AG04449 (cell line): ENCODE data around the gene PPARD.
"Not testable (repeated sequence)": the region's sequence is repeated elsewhere in the genome, so short reads cannot be mapped to it uniquely, and the experiment has no call there.

ENCODE experiments used
- CTCF ChIA-PET: fragments of 350-600 bp; formaldehyde crosslinking; extraction: SDS; loops from one replicate; lab custom pipeline; 2021; ENCODE audit warnings: antibody characterized with exemption; lab: Yijun Ruan, JAX
- POLR2A ChIA-PET: fragments of 400-600, 350-600 bp; formaldehyde crosslinking; extraction: SDS; loops from one replicate; lab custom pipeline; 2020; ENCODE audit warnings: antibody characterized with exemption, inconsistent platforms; lab: Yijun Ruan, JAX
- DNase-seq: peaks from one replicate; pipeline ENCODE4 v3.0.0-alpha.2; 2010; ENCODE audit warnings: low read depth, low spot score
- H3K4me3 ChIP-seq: 2 replicates; pipeline ENCODE4 v1.5.1; 2011; ENCODE audit warnings: low read depth, mild to moderate bottlenecking, control low read depth, low read length
- TF ChIP-seq, protein P1 (sequence below): IDR thresholded peaks from one replicate; pipeline ENCODE4 v1.5.1; 2011; ENCODE audit warnings: mild to moderate bottlenecking, moderate library complexity, low read length, control low read depth, inconsistent platforms; ENCODE audit not compliant: insufficient read depth; ENCODE audit errors: missing control alignments

Gene PPARD

DNA sequence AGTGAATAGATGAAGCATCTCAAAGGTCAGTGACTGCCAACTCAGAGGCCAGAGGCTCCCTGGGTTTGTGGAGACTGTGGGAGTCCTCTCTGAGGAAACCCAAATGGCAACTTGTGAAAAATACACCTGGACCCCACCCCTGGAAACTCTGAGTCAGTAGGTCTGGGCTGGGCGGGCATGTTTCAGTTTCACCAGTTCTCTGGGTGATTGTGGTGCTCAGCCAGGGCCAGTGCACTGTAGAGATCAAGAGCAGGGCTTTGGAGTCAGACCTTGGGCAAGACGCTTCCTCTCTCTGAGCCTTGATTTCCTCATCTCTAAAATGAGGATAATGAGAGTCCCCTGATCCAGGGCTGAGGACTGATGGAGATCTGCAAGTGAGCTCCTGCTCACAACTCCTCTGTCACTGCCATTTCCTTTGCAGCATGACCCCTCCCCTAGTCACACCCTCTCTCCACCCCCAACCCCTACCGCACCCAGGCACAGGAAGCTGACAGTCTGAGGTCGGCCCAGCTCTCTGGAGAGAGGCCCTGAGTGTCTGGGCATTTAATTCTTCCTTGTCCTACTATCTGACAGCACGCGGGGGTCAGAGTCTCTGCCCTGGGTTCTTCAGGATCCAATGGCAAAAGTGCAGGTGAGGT, 39.6 kb upstream of the PPARD start:
- CTCF ChIA-PET = interaction anchor here (1.1 to 1.3 kb wide), 3 partner anchors 7 to 147 kb away, joined by 4 to 5 read pairs (median 4); no protein-coding TSS in a partner anchor

DNA sequence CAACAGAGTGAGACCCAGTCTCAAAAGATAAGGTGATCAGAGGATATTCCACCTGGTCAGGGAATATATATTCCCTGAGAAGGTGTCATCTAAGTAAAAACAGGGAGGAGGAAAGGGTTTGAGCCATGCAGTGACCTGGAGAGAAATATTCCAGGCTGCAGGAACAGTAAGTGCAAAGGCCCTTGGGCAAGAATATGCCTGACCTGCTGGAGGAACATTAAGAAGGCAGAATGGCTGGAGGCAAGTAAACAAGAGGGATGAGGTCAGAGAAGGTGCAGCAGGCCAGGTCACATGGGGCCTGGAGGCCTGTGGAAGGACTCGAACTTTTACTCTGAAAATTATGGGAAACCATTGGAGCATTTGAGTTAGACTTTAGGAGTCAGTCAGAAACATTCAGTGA, 38.1 kb upstream of the PPARD start:
- TF ChIP-seq, protein P1, sequence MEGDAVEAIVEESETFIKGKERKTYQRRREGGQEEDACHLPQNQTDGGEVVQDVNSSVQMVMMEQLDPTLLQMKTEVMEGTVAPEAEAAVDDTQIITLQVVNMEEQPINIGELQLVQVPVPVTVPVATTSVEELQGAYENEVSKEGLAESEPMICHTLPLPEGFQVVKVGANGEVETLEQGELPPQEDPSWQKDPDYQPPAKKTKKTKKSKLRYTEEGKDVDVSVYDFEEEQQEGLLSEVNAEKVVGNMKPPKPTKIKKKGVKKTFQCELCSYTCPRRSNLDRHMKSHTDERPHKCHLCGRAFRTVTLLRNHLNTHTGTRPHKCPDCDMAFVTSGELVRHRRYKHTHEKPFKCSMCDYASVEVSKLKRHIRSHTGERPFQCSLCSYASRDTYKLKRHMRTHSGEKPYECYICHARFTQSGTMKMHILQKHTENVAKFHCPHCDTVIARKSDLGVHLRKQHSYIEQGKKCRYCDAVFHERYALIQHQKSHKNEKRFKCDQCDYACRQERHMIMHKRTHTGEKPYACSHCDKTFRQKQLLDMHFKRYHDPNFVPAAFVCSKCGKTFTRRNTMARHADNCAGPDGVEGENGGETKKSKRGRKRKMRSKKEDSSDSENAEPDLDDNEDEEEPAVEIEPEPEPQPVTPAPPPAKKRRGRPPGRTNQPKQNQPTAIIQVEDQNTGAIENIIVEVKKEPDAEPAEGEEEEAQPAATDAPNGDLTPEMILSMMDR = no peak
- no peak for DNase-seq
- ChIA-PET CTCF (interaction anchor here (1.1 to 2.9 kb wide), 2 partner anchors 8 to 9 kb away, joined by 4 to 12 read pairs; no protein-coding TSS in a partner anchor), POLR2A (no interaction called here)
- no peak overlapping the region for H3K4me3 ChIP-seq

More for the DNA sequence above, 39.6 kb upstream of the PPARD start:
- TF ChIP-seq, protein P1 = no peak
- no peak overlapping the region for H3K4me3 ChIP-seq
- POLR2A ChIA-PET = no interaction called here
- DNase-seq = no peak

- CTCF ChIA-PET = interaction anchor here (0.6 to 2.9 kb wide), 6 partner anchors 9 to 323 kb away, joined by 3 to 12 read pairs (median 4); no protein-coding TSS in a partner anchor
- no peak overlapping the region for H3K4me3 ChIP-seq
- POLR2A ChIA-PET = no interaction called here
- TF ChIP-seq, protein P1 = no peak
- no peak for DNase-seq
Measured at GRCh38 chr6:35305117-35305516, 37.2 kb upstream of the PPARD start.

DNA sequence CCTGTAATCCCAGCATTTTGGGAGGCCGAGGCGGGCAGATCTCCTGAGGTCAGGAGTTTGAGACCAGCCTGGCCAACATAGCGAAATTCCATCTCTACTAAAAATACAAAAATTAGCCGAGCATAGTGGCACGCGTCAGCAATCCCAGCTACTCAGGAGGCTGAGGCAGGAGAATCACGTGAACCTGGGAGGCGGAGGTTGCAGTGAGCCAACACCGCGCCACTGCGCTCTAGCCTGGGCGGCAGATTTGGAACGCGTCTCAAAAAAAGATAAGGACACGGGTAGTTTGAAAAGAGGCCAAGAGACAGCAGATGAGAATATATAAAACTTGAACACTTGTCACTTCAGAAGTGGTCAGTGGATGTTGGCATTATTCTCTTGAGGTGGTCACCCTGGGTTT, 35.2 kb upstream of the PPARD start:
- CTCF ChIA-PET = interaction anchor here (1.1 to 2.9 kb wide), 2 partner anchors 11 kb away, joined by 4 to 12 read pairs; no protein-coding TSS in a partner anchor
- H3K4me3 ChIP-seq, DNase-seq, POLR2A ChIA-PET: not testable (repeated sequence)

- CTCF ChIA-PET = interaction anchor here (0.6 to 2.4 kb wide), 5 partner anchors 9 to 40 kb away, joined by 3 to 14 read pairs (median 5); partner anchors contain the start of gene DEF6
- POLR2A ChIA-PET, H3K4me3 ChIP-seq, DNase-seq: not testable (repeated sequence)
Measured at GRCh38 chr6:35308543-35308942, 33.8 kb upstream of the PPARD start.

DNA sequence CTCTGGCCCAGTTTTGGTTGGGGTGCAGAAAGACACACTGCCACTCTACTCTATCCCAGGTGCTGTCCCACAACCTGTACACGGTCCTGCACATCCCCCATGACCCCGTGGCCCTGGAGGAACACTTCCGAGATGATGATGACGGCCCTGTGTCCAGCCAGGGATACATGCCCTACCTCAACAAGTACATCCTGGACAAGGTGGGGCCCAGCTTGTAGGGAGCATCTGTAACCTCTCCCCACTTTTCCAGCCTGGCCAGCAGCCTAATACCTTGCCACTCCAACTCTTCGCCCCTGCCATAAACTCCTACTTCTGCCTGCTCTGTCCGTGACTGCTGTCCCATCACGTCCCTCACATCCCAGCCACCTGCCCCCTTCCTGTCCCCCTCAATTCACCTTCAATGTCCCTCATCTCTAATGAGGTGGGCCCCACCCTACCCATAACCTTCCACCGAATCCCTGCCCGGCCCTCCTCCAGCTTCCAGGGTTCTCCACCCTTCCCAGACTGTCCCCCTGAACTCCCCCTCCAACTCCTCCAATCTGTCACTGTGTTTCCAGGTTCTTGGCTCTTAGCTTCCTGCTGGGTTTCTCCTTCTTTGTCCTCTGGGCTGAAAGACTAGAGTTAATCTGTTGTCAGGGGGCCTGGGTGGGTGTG, 32.6 kb upstream of the PPARD start:
- TF ChIP-seq, protein P1 = no peak
- CTCF ChIA-PET = interaction anchor here (0.6 to 2.4 kb wide), 8 partner anchors 8 to 139 kb away, joined by 3 to 14 read pairs (median 5); partner anchors contain the start of gene DEF6
- H3K4me3 ChIP-seq = no peak overlapping the region
- no peak for DNase-seq
- POLR2A ChIA-PET = no interaction called here

DNA sequence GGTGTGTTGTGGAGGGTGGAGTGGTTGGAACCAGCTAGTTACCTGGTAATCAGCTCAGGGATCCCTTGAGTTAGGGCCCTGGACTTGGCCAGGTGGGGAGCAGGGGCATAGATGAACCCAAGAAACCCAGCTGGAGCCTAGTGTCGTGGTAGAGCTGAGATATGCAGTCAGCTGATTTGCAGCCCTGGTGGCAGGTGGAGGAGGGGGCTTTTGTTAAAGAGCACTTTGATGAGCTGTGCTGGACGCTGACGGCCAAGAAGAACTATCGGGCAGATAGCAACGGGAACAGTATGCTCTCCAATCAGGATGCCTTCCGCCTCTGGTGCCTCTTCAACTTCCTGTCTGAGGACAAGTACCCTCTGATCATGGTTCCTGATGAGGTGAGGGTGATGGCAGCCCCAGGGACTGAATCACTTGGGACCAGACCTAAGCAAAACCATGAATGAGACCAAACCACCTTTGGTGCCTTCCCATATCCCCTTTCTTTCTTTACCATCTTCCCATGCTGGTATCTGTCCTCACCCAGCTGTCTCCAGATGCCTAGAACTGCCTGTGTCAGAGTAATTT, 32.0 kb upstream of the PPARD start:
- TF ChIP-seq, protein P1 = no peak
- ChIA-PET CTCF (interaction anchor here (0.6 to 2.4 kb wide), 7 partner anchors 9 to 138 kb away, joined by 3 to 14 read pairs (median 5); partner anchors contain the start of gene DEF6), POLR2A (no interaction called here)
- no peak for DNase-seq
- no peak overlapping the region for H3K4me3 ChIP-seq
